Dedifferentiated amniotic fluid mesenchymal stem cell (primary cell): ENCODE measurements around the gene STOX1.
"Not testable (repeated sequence)": the region's sequence is repeated elsewhere in the genome, so short reads cannot be mapped to it uniquely, and the experiment has no call there.

ENCODE experiments used
- DNase-seq: peaks from one replicate; pipeline ENCODE4 v3.0.0-alpha.2; 2016; ENCODE audit errors: extremely low spot score

The STOX1 gene, protein sequence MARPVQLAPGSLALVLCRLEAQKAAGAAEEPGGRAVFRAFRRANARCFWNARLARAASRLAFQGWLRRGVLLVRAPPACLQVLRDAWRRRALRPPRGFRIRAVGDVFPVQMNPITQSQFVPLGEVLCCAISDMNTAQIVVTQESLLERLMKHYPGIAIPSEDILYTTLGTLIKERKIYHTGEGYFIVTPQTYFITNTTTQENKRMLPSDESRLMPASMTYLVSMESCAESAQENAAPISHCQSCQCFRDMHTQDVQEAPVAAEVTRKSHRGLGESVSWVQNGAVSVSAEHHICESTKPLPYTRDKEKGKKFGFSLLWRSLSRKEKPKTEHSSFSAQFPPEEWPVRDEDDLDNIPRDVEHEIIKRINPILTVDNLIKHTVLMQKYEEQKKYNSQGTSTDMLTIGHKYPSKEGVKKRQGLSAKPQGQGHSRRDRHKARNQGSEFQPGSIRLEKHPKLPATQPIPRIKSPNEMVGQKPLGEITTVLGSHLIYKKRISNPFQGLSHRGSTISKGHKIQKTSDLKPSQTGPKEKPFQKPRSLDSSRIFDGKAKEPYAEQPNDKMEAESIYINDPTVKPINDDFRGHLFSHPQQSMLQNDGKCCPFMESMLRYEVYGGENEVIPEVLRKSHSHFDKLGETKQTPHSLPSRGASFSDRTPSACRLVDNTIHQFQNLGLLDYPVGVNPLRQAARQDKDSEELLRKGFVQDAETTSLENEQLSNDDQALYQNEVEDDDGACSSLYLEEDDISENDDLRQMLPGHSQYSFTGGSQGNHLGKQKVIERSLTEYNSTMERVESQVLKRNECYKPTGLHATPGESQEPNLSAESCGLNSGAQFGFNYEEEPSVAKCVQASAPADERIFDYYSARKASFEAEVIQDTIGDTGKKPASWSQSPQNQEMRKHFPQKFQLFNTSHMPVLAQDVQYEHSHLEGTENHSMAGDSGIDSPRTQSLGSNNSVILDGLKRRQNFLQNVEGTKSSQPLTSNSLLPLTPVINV

GRCh38 chr10:68826764-68827591 lies at the start of gene STOX1:
TSS of gene STOX1 (plus strand) at chr10:68827531. CDS start at chr10:68827624, 93 bp downstream.
- DNase-seq = peak; percentile 16

DNA sequence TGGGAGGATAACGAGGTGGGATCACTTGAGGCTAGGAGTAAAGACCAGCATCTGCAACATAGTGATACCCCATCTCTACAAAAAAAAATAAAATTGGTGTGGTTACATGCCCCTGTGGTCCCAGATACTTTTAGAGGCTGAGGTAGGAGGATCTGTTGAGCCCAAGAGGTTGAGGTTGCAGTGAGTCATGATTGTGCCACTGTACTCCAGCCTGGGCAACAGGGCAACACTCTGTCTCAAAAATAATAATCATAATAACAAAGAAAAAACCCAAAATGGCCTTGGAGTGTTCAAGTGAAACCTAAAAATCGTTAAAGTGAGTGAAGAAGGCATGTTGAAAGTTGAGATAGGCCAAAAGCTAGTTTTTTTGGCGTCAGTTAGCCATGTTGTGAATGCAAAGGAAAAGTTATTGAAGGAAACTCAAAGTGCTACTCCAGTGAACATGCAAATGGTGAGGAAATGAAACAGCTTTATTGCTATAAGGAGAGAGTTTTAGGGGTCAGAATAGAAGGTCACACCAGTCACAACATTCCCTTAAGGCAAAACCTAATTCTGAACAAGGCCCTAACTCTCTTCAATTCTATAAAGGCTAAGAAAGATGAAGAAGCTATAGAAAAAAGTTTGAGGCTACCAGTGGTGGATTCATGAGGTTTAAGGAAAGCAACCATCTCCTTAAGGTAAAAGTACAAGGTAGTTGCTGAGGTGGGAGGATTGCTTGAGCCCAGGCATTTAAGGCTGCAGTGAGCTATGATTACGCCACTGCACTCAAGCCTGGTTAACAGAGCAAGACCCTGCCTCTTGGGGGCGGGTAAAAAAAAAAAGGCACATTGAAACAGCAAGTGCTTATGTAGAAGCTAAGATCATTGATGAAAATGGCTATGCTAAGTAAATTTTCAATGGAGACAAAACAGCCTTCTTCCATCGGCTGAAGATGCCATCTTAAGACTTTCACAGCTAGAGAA lies 45.4 kb upstream of the STOX1 start:
- DNase-seq = no peak

DNA sequence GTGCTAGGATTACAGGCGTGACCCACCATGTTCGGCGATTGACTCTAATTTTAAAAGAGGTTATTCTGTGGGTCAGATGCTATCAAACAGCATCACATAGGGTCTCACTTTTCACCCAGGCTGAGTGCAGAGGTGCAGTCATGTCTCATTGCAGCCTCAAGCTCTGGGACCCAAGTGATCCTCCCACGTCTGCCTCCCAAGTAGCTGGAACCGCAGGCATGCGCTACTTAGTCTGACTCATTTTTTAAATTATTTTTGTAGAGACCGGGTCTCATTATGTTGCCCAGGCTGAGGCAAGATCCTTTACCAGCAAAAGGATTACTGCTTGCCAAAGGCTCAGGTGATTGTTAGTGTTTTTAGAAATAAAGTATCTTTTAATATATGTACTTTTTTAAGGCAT lies 42.9 kb upstream of the STOX1 start:
- no peak for DNase-seq

DNA sequence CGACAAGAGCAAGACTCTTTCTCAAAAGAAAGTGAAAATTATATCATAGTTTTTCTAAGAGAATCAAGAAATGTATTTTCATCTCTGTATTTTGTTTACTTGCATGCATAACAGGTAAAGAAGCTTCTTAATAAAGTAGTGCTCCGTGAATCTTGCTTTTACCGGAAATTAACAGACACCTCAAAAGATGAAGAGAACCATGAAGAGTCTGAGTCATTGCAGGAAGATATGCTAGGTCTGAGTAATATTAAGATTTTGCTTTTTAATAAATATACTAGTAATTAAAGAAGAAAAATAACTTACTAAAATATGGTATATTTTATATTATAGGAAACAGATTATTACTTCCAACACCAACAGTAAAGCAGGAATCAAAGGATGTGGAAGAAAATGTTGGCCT lies 39.5 kb upstream of the STOX1 start:
- DNase-seq = no peak

GRCh38 chr10:68790476-68790875 lies 36.9 kb upstream of the STOX1 start:
- DNase-seq = no peak

DNA sequence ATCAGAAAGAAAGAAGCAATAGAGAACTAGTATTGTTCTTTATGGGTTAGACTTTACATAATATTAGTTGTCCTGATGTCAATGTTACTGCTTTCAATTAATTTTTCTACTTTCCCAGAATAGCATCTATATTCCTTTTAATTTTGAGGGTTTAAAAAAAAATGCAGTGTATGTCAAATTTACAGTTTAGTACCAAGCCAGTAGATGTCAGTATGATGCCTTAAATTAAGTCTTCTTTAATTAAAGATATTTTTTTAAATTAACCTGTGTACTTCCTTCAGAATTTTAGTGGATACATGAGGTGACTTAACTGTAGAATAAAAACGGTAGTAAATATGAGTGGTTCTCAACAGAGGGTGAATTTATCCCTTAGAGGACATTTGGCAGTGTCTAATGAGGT lies 35.2 kb upstream of the STOX1 start:
- no peak for DNase-seq

- DNase-seq = no peak
These were observed 31.3 kb upstream of the STOX1 start for GRCh38 chr10:68795886-68796532.

DNA sequence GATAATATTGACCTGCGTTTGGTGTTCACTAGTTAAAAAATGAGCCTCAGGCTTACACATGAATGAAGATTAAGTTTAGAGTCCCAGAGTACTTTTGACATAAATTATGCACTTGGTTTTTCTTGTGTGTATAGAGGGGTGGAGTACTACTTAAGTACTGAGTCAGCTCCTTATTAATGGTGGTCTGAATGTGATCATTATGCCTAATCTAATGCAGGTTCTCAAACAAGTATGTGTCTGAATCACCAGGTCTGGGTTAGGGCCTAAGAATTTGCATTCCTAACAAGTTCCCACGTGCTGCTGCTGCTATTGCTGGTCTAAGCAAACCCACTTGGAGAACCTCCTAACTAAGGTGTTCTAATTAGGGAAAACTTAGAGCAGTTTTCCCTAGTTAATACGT lies 30.7 kb upstream of the STOX1 start:
- DNase-seq = no peak

DNA sequence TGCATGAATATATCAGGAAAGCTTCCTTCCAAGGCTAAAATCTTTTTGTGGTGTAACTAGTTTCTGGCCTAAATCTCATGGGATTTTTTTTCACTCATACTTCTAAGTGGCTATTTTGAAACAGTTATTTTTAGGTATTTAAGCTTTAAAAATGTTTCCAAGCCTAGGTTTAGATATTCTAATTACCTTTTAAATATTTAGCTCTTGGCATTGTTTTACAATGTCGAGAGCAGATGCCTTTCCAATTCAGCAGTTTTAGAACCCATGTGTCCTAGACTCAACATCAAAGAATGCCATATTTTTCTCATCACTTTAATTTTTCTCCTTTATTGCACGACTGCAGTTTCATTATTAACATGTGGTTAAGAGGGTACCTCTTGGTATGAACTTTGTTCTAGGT lies 27.1 kb upstream of the STOX1 start:
- DNase-seq = no peak

GRCh38 chr10:68804692-68805091 lies 22.6 kb upstream of the STOX1 start:
- DNase-seq = no peak

- DNase-seq = not testable (repeated sequence)
These were observed 16.5 kb upstream of the STOX1 start for GRCh38 chr10:68810830-68811229.

- DNase-seq = no peak
These were observed 15.9 kb upstream of the STOX1 start for GRCh38 chr10:68811314-68812009.

DNA sequence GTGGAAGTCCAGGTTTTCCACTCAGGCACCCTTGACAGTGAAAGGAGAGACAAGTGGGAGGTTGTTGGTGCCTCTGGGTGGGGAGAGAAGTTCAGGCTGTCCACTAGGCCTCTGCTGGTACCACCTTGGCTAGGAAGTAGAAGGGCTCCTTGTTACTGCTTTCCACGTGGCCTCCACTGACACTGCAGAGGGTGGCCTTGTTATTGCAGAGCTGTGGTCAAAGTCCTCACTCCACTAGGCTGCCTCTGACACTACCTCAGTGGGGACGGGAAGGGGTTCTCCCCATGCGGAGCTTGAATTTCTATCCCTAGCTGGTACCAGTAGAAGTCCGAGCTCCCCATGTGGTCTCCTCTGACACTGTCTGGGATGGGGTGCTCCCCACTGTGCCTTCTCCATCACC lies 14.9 kb upstream of the STOX1 start:
- no peak for DNase-seq

DNA sequence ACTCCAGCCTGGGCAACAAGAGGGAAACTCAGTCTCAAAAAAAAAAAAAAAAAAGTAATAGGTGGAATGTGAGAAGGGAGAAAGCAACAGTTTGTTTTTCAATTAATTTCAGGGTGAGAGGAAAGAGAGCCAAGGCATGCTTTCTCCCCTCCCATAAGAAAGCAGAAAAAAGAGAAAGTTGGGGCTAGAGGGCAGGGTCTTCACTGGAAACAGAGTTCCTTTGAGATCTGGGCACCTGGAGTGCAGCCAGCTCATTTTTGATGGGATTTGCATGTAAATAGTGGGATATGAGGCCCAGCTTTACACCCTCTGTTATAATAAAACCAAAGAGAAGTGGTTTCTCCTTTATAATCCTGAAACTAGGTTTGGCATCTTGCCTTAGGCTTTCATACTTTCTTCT lies 13.8 kb upstream of the STOX1 start:
- DNase-seq = no peak

GRCh38 chr10:68816796-68817412 lies 10.4 kb upstream of the STOX1 start:
- DNase-seq = no peak

- not testable (repeated sequence) for DNase-seq
These were observed 7.0 kb upstream of the STOX1 start for GRCh38 chr10:68820359-68820758.

DNA sequence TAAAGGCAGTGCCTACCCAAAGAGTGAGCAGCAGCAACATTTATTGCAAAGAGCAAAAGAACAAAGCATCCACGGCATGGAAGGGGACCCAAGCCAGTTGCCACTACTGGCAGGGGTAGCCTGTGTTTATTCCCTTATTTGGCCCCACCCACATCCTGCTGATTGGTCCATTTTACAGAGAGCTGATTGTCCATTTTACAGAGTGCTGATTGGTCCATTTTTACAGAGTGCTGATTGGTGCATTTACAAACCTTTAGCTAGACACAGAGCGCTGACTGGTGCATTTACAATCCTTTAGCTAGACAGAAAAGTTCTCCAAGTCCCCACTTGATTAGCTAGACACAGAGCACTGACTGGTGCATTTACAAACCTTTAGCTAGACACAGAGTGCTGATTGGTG lies 4.7 kb upstream of the STOX1 start:
- DNase-seq = not testable (repeated sequence)

GRCh38 chr10:68827592-68827959 lies 245 bp downstream of the STOX1 start:
- not testable (repeated sequence) for DNase-seq

DNA sequence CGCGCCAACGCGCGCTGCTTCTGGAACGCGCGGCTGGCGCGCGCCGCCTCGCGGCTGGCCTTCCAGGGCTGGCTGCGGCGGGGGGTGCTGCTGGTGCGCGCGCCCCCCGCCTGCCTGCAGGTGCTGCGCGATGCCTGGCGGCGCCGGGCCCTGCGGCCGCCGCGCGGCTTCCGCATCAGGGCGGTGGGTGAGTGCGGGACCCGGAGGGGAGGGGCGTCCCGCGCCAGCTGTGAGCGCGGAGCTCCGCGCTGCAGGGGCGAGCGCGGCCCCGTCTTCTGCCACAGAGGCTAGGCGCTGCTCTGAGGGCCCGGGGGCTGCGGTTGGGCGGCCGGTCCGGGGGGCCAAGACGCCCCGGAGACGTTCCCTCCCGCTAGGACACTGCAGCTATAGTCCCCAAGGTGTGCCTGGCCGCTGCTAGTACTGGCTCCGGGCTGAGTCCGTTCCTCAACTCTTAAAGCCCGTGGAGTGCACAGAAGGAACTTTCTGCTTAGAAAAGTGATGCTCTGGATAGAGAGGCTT lies 811 bp downstream of the STOX1 start:
- DNase-seq = not testable (repeated sequence)
